Kidney glomerular epithelial cell (primary cell): ENCODE data around the gene CAPZB.

Experiments used
- DNase-seq: peaks from one replicate; lab custom pipeline; 2025; lab: John Stamatoyannopoulos, UW

The CAPZB gene

GRCh38 chr1:19327736-19328135, 157.6 kb downstream of the CAPZB start:
- DNase-seq: no peak

- no peak for DNase-seq
Measured at GRCh38 chr1:19327301-19327700, 158.0 kb downstream of the CAPZB start.

GRCh38 chr1:19326748-19327065, 158.6 kb downstream of the CAPZB start:
- no peak for DNase-seq

- DNase-seq: no peak
Measured at GRCh38 chr1:19325958-19326747, 159.2 kb downstream of the CAPZB start.

- DNase-seq: no peak
Measured at GRCh38 chr1:19325368-19325957, 159.9 kb downstream of the CAPZB start.

GRCh38 chr1:19324665-19324990, 160.7 kb downstream of the CAPZB start:
- DNase-seq: no peak

GRCh38 chr1:19323987-19324664, 161.2 kb downstream of the CAPZB start:
- no peak for DNase-seq

- DNase-seq: no peak
Measured at GRCh38 chr1:19322481-19322880, 162.9 kb downstream of the CAPZB start.

- no peak for DNase-seq
Measured at GRCh38 chr1:19321071-19321470, 164.3 kb downstream of the CAPZB start.

GRCh38 chr1:19319196-19319595, 166.1 kb downstream of the CAPZB start:
- DNase-seq: no peak

GRCh38 chr1:19317126-19317910, 168.0 kb downstream of the CAPZB start:
- DNase-seq: no peak

GRCh38 chr1:19315378-19316198, 169.8 kb downstream of the CAPZB start:
- DNase-seq: peak; percentile 33

- no peak for DNase-seq
Measured at GRCh38 chr1:19313961-19314882, 171.1 kb downstream of the CAPZB start.

GRCh38 chr1:19313636-19313959, 171.7 kb downstream of the CAPZB start:
- no peak for DNase-seq

- DNase-seq: no peak
Measured at GRCh38 chr1:19312782-19313635, 172.3 kb downstream of the CAPZB start.

GRCh38 chr1:19311931-19312781, 173.2 kb downstream of the CAPZB start, which contains the start of the genes AKR7A2 and SLC66A1:
Gene AKR7A2, minus strand, starts transcription at chr1:19312144. Its CDS starts 20 bp downstream, at chr1:19312124.
Gene SLC66A1, plus strand, starts transcription at chr1:19312326. Its CDS starts 5,352 bp downstream, at chr1:19317678.
- DNase-seq: peak; percentile 66

- DNase-seq: no peak
Measured at GRCh38 chr1:19311503-19311930, 173.8 kb downstream of the CAPZB start.

GRCh38 chr1:19310720-19311502, 174.4 kb downstream of the CAPZB start:
- DNase-seq: no peak
